Uterus (tissue), 4 donors: Measurements from ENCODE around the gene SCD5. TPM values are rescaled to one million over a fixed set of nuclear protein-coding genes. Genes with fewer than 3 reads are reported as not detected.

ENCODE experiments used
- DNase-seq, 2 donors: peaks; one replicate each; pipeline ENCODE4 v3.0.0-alpha.2; 2019 to 2020
- H3K27ac ChIP-seq, 2 donors: fragments of 200-600 bp; sonication (generic); 1 replicate in 1 of 2; 2 replicates in 1 of 2; pipeline ENCODE4 v1.5.1; 2016 to 2018
- H3K27me3 ChIP-seq, 2 donors: fragments of 200-600 bp; sonication (generic); one replicate each; pipeline ENCODE4 v1.5.1; 2018 to 2019; ENCODE audit warnings: control low read depth in 1 of 2
- H3K36me3 ChIP-seq, 2 donors: fragments of 200-600 bp; sonication (generic); one replicate each; pipeline ENCODE4 v1.5.1; 2019; ENCODE audit warnings: control low read depth in 1 of 2
- H3K4me1 ChIP-seq, 2 donors: fragments of 200-600 bp; sonication (generic); one replicate each; pipeline ENCODE4 v1.5.1; 2018 to 2019; ENCODE audit warnings: control low read depth in 1 of 2
- H3K4me3 ChIP-seq, 2 donors: fragments of 200-600 bp; sonication (generic); 1 replicate in 1 of 2; 2 replicates in 1 of 2; pipeline ENCODE4 v1.5.1; 2018 to 2019; ENCODE audit warnings: mild to moderate bottlenecking in 1 of 2
- H3K9me3 ChIP-seq, 2 donors: fragments of 200-600 bp; sonication (generic); one replicate each; pipeline ENCODE4 v1.5.1; 2019; ENCODE audit warnings: control low read depth in 1 of 2
- CTCF ChIP-seq, 4 experiments: fragments of 200-600 bp in 2 of 4; fragments of 450-650 bp in 2 of 4; sonication (generic) in 2 of 4; IDR thresholded peaks; one replicate each; pipeline ENCODE4 v1.5.1; 2016 to 2019; ENCODE audit warnings: antibody characterized with exemption in 4 of 4, mild to moderate bottlenecking in 2 of 4, moderate library complexity in 1 of 4
- POLR2A ChIP-seq, 2 donors: fragments of 450-650 bp; IDR thresholded peaks; one replicate each; pipeline ENCODE4 v1.6.1; 2016; ENCODE audit warnings: antibody characterized with exemption in 2 of 2, mild to moderate bottlenecking in 1 of 2, moderate library complexity in 1 of 2
- intact Hi-C: fragments of 100-400 bp; cut with DNase I; formaldehyde crosslinking; loops from one replicate; pipeline ENCODE4 v1.15.1; 2023; ENCODE audit warnings: low total_unique reads
- total RNA-seq, 4 donors: library from RNA; depleted of rRNA in 3 of 4; stranded (reverse); fragments of >200 nt in 3 of 4; gene quantifications; one replicate each; pipeline versions ENCODE4 v1.1.0 to v1.2.4, GENCODE V29; 2014 to 2023
- donor health status: DM: yes; HTN: yes; CAD: no.

Gene SCD5
- total RNA-seq, 4 donors from 2014 or later = 4.1 to 30.3 (median 7.8) TPM

GRCh38 chr4:82797405-82798111, 1.0 kb downstream of the SCD5 start:
- TF ChIP-seq POLR2A (IDR thresholded peaks at IDR 0.05) (no peak), CTCF (IDR thresholded peaks at IDR 0.05) (no peak)
- DNase-seq = peak in 1 of 2 donors; percentile 24
- H3K9me3 ChIP-seq = no peaks in the 10 kb centered on the region
- no peak overlapping the region for H3K27ac ChIP-seq
- H3K4me3 ChIP-seq = peak overlapping the region; percentile 72 to 73
- intact Hi-C loops = no loop called here
- H3K36me3 ChIP-seq = no peaks in the 10 kb centered on the region
- no peaks in the 10 kb centered on the region for H3K4me1 ChIP-seq
- no peaks in the 10 kb centered on the region for H3K27me3 ChIP-seq

GRCh38 chr4:82797040-82797404, 1.6 kb downstream of the SCD5 start:
- H3K27ac ChIP-seq = no peak overlapping the region
- peak overlapping the region in 1 of 2 donors; percentile 73 for H3K4me3 ChIP-seq
- H3K36me3 ChIP-seq = no peaks in the 10 kb centered on the region
- intact Hi-C loops = no loop called here
- H3K4me1 ChIP-seq = no peaks in the 10 kb centered on the region
- no peaks in the 10 kb centered on the region for H3K27me3 ChIP-seq
- TF ChIP-seq CTCF (IDR thresholded peaks at IDR 0.05) = no peak
- TF ChIP-seq POLR2A (IDR thresholded peaks at IDR 0.05) = no peak
- H3K9me3 ChIP-seq = no peaks in the 10 kb centered on the region
- no peak for DNase-seq

- Histone ChIP-seq H3K4me3 (no peak overlapping the region), H3K9me3 (no peaks in the 10 kb centered on the region), H3K27ac (no peak overlapping the region), H3K27me3 (no peaks in the 10 kb centered on the region), H3K36me3 (no peaks in the 10 kb centered on the region), H3K4me1 (no peaks in the 10 kb centered on the region)
- TF ChIP-seq POLR2A (IDR thresholded peaks at IDR 0.05) = no peak
- TF ChIP-seq CTCF (IDR thresholded peaks at IDR 0.05) = no peak
- DNase-seq = no peak
- intact Hi-C loops = no loop called here
Measured at GRCh38 chr4:82792912-82793649, 5.5 kb downstream of the SCD5 start.

GRCh38 chr4:82791179-82791578, 7.4 kb downstream of the SCD5 start:
- H3K4me1 ChIP-seq = no peaks in the 10 kb centered on the region
- DNase-seq = no peak
- intact Hi-C loops = no loop called here

More at GRCh38 chr4:82791179-82791578, 7.4 kb downstream of the SCD5 start:
- Histone ChIP-seq H3K4me3 (no peak overlapping the region), H3K27ac (no peak overlapping the region), H3K36me3 (no peaks in the 10 kb centered on the region), H3K9me3 (no peaks in the 10 kb centered on the region), H3K27me3 (no peaks in the 10 kb centered on the region)
- TF ChIP-seq POLR2A (IDR thresholded peaks at IDR 0.05) (no peak), CTCF (IDR thresholded peaks at IDR 0.05) (no peak)
